AG20443 (cell line): ENCODE measurements around the gene RGS3.

Experiments used
- DNase-seq: peaks from one replicate; pipeline ENCODE4 v3.0.0; 2012; ENCODE audit warnings: low spot score, mixed read lengths

Gene RGS3

GRCh38 chr9:113511856-113512761, 48.6 kb downstream of the RGS3 start:
- peak; percentile 39 for DNase-seq

GRCh38 chr9:113513111-113513510, 49.6 kb downstream of the RGS3 start:
- DNase-seq = no peak

GRCh38 chr9:113513536-113513935, 50.0 kb downstream of the RGS3 start:
- no peak for DNase-seq

- no peak for DNase-seq
Measured at GRCh38 chr9:113514061-113514460, 50.5 kb downstream of the RGS3 start.

- DNase-seq = no peak
Measured at GRCh38 chr9:113514748-113515147, 51.2 kb downstream of the RGS3 start.

- no peak for DNase-seq
Measured at GRCh38 chr9:113515862-113516261, 52.3 kb downstream of the RGS3 start.

GRCh38 chr9:113516840-113517577, 53.5 kb downstream of the RGS3 start:
- DNase-seq = no peak

- DNase-seq = peak; percentile 32
Measured at GRCh38 chr9:113519426-113520108, 56.0 kb downstream of the RGS3 start.

- DNase-seq = no peak
Measured at GRCh38 chr9:113520109-113520642, 56.6 kb downstream of the RGS3 start.

GRCh38 chr9:113521693-113522255, 58.2 kb downstream of the RGS3 start:
- DNase-seq = no peak

GRCh38 chr9:113522419-113522818, 58.9 kb downstream of the RGS3 start:
- no peak for DNase-seq

GRCh38 chr9:113522858-113523257, 59.3 kb downstream of the RGS3 start:
- DNase-seq = no peak

GRCh38 chr9:113523421-113524141, 60.1 kb downstream of the RGS3 start:
- DNase-seq = peak; percentile 79

GRCh38 chr9:113524468-113524867, 60.9 kb downstream of the RGS3 start:
- DNase-seq = peak; percentile 73

- no peak for DNase-seq
Measured at GRCh38 chr9:113525205-113525604, 61.7 kb downstream of the RGS3 start.

GRCh38 chr9:113525831-113526230, 62.3 kb downstream of the RGS3 start:
- no peak for DNase-seq

GRCh38 chr9:113526231-113526746, 62.8 kb downstream of the RGS3 start:
- DNase-seq = no peak

GRCh38 chr9:113526841-113527240, 63.3 kb downstream of the RGS3 start:
- DNase-seq = no peak

GRCh38 chr9:113528088-113528487, 64.6 kb downstream of the RGS3 start:
- no peak for DNase-seq

GRCh38 chr9:113528811-113529210, 65.3 kb downstream of the RGS3 start:
- no peak for DNase-seq
